D721Med (cell line): ENCODE data around the gene TMEM231.
"Not testable (repeated sequence)": the region's sequence is repeated elsewhere in the genome, so short reads cannot be mapped to it uniquely, and the experiment has no call there.

Source experiments
- DNase-seq: peaks from one replicate; pipeline ENCODE4 v3.0.0; 2011; ENCODE audit warnings: low spot score; ENCODE audit not compliant: insufficient read length
- FAIRE-seq: peaks from 2 replicates; lab custom pipeline; 2011; peaks lifted over from hg19 to GRCh38; lab: Jason Lieb, UNC
- CTCF ChIP-seq: IDR thresholded peaks from 2 replicates; pipeline ENCODE4 v1.5.1; 2012; ENCODE audit warnings: mild to moderate bottlenecking, control low read depth; ENCODE audit not compliant: insufficient read depth; ENCODE audit errors: missing control alignments

The TMEM231 gene

GRCh38 chr16:75555707-75556430 lies at the start of gene TMEM231:
TSS of gene TMEM231 (minus strand) at chr16:75556252. CDS start at chr16:75556209, 43 bp downstream.
- DNase-seq (peak; percentile 55), FAIRE-seq (no peak)
- no peak for TF ChIP-seq CTCF

- no peak for FAIRE-seq
- no peak for TF ChIP-seq CTCF
- DNase-seq, result no peak
Measured at GRCh38 chr16:75603241-75603640, 47.2 kb upstream of the TMEM231 start.

- no peak for FAIRE-seq
Measured at GRCh38 chr16:75599452-75600277, 43.6 kb upstream of the TMEM231 start.

GRCh38 chr16:75593825-75594820 lies 38.1 kb upstream of the TMEM231 start:
- DNase-seq (no peak), FAIRE-seq (no peak)
- no peak for TF ChIP-seq CTCF

More at GRCh38 chr16:75599452-75600277, 43.6 kb upstream of the TMEM231 start:
- DNase-seq, result no peak
- no peak for TF ChIP-seq CTCF

GRCh38 chr16:75593308-75593707 lies 37.3 kb upstream of the TMEM231 start:
- TF ChIP-seq CTCF, result no peak
- FAIRE-seq, result no peak
- DNase-seq, result no peak

GRCh38 chr16:75591927-75592326 lies 35.9 kb upstream of the TMEM231 start:
- not testable (repeated sequence) for FAIRE-seq, DNase-seq
